Ishikawa (cell line): ENCODE data around the gene CDH13.

ENCODE experiments used
- CEBPB ChIP-seq: IDR thresholded peaks from 2 replicates; pipeline ENCODE4 v1.6.1; 2012
- CREB1 ChIP-seq: IDR thresholded peaks from 2 replicates; pipeline ENCODE4 v1.6.1; 2012; ENCODE audit warnings: low read depth
- EGR1 ChIP-seq: IDR thresholded peaks from 2 replicates; pipeline ENCODE4 v1.6.1; 2012
- EP300 ChIP-seq: IDR thresholded peaks from 2 replicates; pipeline ENCODE4 v1.6.1; 2012; ENCODE audit warnings: borderline replicate concordance
- FOXM1 ChIP-seq: IDR thresholded peaks from 2 replicates; pipeline ENCODE4 v1.6.1; 2012; ENCODE audit warnings: low read depth, borderline replicate concordance
- NFIC ChIP-seq: IDR thresholded peaks from 2 replicates; pipeline ENCODE4 v1.6.1; 2012
- RAD21 ChIP-seq: IDR thresholded peaks from 2 replicates; pipeline ENCODE4 v1.6.1; 2012; ENCODE audit warnings: low read depth
- TAF1 ChIP-seq: IDR thresholded peaks from 2 replicates; pipeline ENCODE4 v1.6.1; 2012; ENCODE audit warnings: low read depth, mild to moderate bottlenecking
- TCF12 ChIP-seq: IDR thresholded peaks from 2 replicates; pipeline ENCODE4 v1.6.1; 2012; ENCODE audit warnings: low read depth
- TEAD4 ChIP-seq: IDR thresholded peaks from 2 replicates; pipeline ENCODE4 v1.6.1; 2012
- YY1 ChIP-seq: IDR thresholded peaks from 2 replicates; pipeline ENCODE4 v1.6.1; 2012; ENCODE audit warnings: low read depth
- ZBTB7A ChIP-seq: IDR thresholded peaks from 2 replicates; pipeline ENCODE4 v1.6.1; 2012; ENCODE audit warnings: low read depth
- TF ChIP-seq, protein P1 (sequence below): IDR thresholded peaks from 2 replicates; pipeline ENCODE4 v1.6.1; 2012
- TF ChIP-seq, protein P2 (sequence below): IDR thresholded peaks from 2 replicates; pipeline ENCODE4 v1.6.1; 2012; ENCODE audit warnings: low read depth, mild to moderate bottlenecking
- TF ChIP-seq, protein P3 (sequence below): IDR thresholded peaks from 2 replicates; pipeline ENCODE4 v1.6.1; 2012

The CDH13 gene

DNA sequence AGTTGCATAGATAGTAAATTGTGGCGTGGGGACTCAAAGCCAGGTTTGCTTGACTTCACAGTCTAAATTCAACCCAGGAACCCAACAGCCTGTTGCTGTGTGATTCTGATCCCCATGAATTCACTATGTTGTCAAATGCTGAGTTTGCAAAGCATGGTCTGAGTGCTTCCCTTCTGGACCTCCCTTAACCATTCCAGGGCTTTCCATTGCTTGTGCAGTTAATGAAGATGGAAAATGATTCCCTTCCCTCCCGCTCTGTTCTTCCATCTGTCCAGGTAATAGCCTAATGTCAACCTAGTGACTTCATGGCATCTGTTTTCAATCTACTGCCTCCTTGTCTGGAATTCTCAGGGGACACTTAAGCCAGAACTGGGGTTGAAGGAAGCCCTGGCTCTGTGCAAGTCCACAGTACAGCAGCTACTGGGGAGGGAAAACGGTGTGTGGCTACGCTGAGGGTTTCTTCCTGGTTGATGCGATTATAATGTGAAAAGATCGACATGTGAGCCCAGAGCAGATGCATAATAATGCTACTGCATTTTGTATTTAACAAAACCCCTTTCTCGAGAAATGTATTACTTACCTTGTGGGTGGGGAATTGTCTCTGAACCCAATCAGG lies 206.7 kb downstream of the CDH13 start:
- TF ChIP-seq YY1: no peak
- TF ChIP-seq FOXM1: no peak
- TF ChIP-seq TAF1: no peak
- TF ChIP-seq EP300: no peak
- no peak for TF ChIP-seq RAD21
- no peak for TF ChIP-seq CREB1
- TF ChIP-seq, protein P1, sequence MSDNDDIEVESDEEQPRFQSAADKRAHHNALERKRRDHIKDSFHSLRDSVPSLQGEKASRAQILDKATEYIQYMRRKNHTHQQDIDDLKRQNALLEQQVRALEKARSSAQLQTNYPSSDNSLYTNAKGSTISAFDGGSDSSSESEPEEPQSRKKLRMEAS: no peak
- no peak for TF ChIP-seq EGR1
- TF ChIP-seq NFIC: no peak
- TF ChIP-seq, protein P2, sequence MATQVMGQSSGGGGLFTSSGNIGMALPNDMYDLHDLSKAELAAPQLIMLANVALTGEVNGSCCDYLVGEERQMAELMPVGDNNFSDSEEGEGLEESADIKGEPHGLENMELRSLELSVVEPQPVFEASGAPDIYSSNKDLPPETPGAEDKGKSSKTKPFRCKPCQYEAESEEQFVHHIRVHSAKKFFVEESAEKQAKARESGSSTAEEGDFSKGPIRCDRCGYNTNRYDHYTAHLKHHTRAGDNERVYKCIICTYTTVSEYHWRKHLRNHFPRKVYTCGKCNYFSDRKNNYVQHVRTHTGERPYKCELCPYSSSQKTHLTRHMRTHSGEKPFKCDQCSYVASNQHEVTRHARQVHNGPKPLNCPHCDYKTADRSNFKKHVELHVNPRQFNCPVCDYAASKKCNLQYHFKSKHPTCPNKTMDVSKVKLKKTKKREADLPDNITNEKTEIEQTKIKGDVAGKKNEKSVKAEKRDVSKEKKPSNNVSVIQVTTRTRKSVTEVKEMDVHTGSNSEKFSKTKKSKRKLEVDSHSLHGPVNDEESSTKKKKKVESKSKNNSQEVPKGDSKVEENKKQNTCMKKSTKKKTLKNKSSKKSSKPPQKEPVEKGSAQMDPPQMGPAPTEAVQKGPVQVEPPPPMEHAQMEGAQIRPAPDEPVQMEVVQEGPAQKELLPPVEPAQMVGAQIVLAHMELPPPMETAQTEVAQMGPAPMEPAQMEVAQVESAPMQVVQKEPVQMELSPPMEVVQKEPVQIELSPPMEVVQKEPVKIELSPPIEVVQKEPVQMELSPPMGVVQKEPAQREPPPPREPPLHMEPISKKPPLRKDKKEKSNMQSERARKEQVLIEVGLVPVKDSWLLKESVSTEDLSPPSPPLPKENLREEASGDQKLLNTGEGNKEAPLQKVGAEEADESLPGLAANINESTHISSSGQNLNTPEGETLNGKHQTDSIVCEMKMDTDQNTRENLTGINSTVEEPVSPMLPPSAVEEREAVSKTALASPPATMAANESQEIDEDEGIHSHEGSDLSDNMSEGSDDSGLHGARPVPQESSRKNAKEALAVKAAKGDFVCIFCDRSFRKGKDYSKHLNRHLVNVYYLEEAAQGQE: no peak
- TF ChIP-seq, protein P3, sequence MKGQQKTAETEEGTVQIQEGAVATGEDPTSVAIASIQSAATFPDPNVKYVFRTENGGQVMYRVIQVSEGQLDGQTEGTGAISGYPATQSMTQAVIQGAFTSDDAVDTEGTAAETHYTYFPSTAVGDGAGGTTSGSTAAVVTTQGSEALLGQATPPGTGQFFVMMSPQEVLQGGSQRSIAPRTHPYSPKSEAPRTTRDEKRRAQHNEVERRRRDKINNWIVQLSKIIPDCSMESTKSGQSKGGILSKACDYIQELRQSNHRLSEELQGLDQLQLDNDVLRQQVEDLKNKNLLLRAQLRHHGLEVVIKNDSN: no peak
- no peak for TF ChIP-seq TCF12

DNA sequence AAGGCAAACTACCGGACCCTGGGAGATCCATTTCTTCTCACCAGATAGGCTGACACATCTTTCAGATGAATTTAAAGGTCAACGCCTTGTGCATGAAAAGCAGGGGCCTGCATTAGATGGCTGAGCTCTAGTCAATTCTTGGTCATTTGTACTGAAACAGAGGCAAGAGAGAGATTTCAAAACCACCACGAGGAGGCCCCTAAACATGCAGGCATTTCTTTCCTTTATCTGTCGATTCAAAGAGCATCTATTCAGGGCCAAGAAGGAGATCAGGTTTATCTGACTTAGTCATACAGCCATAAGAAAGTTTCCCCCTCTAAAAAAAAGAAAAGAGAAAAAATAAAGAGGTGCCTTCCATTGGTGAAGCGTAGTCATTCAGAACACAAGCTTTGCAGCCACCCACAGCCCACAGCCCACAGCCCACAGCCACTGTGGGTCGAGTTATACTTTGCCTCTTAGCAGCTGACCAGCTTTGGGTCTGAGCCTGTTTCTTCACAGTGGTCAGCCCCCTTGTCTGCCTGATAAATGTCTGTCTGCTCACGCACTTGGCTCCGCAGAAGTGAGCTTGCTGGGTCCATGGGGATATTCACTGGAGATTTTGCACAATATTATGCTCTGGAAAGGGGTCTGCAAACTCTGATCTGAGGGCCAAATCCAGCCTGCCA lies 207.5 kb downstream of the CDH13 start:
- TF ChIP-seq, protein P3: no peak
- TF ChIP-seq CREB1 (no peak), TCF12 (no peak), TEAD4 (no peak), EGR1 (no peak), YY1 (no peak)
- TF ChIP-seq, protein P1: no peak
- TF ChIP-seq, protein P2: no peak

DNA sequence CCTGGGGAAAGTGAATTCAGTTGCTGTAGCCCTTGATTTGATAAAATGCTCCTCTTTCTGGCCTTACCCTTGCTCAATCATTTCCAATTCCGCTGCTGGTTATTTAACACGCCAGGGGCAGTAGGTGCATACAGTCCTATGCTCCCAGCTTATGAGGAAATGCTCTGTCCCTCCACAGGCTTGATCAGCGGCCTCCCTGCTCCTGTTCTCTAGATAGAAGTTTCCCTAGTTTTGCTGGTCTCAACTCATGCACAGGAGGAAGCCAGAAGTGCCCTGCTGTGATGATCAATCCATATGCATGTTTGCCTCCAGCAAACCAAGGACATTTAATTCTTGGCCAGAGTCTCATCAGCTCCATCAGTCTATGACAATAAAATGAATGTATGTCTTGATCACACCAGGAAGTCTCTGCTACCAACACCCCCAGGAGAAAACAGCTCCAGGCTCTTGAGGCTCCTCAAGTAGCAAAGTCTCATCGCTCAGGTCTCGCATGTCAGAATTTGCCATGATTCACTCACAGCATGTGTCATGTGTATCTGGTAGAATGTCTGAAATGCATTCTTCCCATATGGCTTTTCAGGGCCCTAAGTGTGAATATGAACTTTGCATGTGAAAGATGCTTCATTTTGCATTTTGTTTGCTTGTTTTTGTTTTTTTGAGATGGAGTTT lies 208.9 kb downstream of the CDH13 start:
- TF ChIP-seq, protein P3: no peak
- TF ChIP-seq FOXM1 (no peak), TEAD4 (no peak), TCF12 (no peak)

DNA sequence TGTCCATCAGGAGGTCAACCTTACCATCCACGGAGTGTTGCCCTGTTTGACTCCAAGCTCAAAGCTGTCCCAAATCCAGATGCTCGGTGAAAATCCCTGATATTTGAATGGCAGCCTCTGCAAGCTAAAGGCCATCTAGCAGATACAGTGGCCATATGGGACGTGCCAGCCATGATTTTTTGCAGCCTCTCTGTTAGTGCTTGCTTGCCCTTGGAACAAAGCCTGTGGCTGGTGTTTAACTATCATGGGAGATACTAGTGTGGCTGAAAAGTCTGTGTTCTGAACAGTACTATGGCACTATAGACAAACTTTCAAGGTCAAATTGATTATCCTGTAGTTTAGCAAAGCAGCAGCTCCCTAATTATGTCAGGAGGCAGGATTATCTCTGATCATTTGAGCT lies 214.3 kb downstream of the CDH13 start:
- TF ChIP-seq TEAD4: no peak
- TF ChIP-seq ZBTB7A: no peak
- no peak for TF ChIP-seq NFIC
- TF ChIP-seq, protein P1: no peak
- TF ChIP-seq, protein P2: no peak
- TF ChIP-seq EP300: no peak
- TF ChIP-seq CREB1: no peak
- TF ChIP-seq FOXM1: no peak
- TF ChIP-seq CEBPB: no peak
- TF ChIP-seq, protein P3: no peak
- no peak for TF ChIP-seq TCF12
